ENCODE results near the gene FUT9.

DNA sequence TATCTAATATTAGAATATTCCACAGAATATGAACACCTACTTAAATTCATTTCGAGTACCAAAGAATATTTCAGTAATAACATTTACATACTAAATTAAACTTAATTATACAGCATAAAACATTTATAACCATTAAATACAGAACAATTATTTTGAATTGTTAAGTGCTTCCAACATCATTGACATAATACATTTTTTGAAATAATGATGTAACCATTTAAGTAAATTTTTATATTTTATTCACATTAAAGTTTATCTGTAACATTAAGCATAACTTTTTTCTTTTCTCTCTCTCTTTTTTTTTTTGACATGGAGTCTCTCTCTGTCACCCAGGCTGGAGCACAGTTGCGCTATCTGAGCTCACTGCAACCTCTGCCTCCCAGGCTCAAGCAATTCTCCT lies 44.5 kb downstream of the FUT9 start:
- TF ChIP-seq, protein P1, sequence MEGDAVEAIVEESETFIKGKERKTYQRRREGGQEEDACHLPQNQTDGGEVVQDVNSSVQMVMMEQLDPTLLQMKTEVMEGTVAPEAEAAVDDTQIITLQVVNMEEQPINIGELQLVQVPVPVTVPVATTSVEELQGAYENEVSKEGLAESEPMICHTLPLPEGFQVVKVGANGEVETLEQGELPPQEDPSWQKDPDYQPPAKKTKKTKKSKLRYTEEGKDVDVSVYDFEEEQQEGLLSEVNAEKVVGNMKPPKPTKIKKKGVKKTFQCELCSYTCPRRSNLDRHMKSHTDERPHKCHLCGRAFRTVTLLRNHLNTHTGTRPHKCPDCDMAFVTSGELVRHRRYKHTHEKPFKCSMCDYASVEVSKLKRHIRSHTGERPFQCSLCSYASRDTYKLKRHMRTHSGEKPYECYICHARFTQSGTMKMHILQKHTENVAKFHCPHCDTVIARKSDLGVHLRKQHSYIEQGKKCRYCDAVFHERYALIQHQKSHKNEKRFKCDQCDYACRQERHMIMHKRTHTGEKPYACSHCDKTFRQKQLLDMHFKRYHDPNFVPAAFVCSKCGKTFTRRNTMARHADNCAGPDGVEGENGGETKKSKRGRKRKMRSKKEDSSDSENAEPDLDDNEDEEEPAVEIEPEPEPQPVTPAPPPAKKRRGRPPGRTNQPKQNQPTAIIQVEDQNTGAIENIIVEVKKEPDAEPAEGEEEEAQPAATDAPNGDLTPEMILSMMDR (IDR thresholded peaks at IDR 0.05): no peak
- no peak for TF ChIP-seq POLR2A (IDR thresholded peaks at IDR 0.05)
